Subcutaneous abdominal adipose tissue (tissue), 5 donors: ENCODE data around the gene RHEX.

Experiments used
- H3K27ac ChIP-seq: one replicate; pipeline ENCODE4 v1.7.0; 2013; ENCODE audit warnings: low read depth, mild to moderate bottlenecking, inconsistent platforms, low read length, moderate library complexity
- H3K27me3 ChIP-seq, 5 donors: one replicate each; pipeline ENCODE4 v1.7.0; 2013; ENCODE audit warnings: low read length in 5 of 5, inconsistent platforms in 1 of 5; ENCODE audit not compliant: control insufficient read depth in 5 of 5, insufficient read depth in 4 of 5
- H3K36me3 ChIP-seq, 5 donors: one replicate each; pipeline ENCODE4 v1.7.0; 2013; ENCODE audit warnings: low read length in 5 of 5; ENCODE audit not compliant: control insufficient read depth in 5 of 5, insufficient read depth in 5 of 5
- H3K4me1 ChIP-seq, 5 donors: one replicate each; pipeline ENCODE4 v1.7.0; 2013; ENCODE audit warnings: low read length in 5 of 5, mild to moderate bottlenecking in 3 of 5, moderate library complexity in 1 of 5; ENCODE audit not compliant: control insufficient read depth in 5 of 5, insufficient read depth in 5 of 5
- H3K4me3 ChIP-seq, 5 donors: one replicate each; pipeline ENCODE4 v1.7.0; 2013; ENCODE audit warnings: low read length in 5 of 5, low read depth in 1 of 5
- H3K9ac ChIP-seq, 5 donors: one replicate each; pipeline ENCODE4 v1.7.0; 2013; ENCODE audit warnings: low read length in 5 of 5, mild to moderate bottlenecking in 4 of 5, moderate library complexity in 3 of 5
- H3K9me3 ChIP-seq, 5 donors: one replicate each; pipeline ENCODE4 v1.7.0; 2013; ENCODE audit warnings: low read length in 5 of 5; ENCODE audit not compliant: control insufficient read depth in 5 of 5
- donor health status: healthy.
- donor health status: healthy.
- donor health status: healthy.
- donor health status: healthy.
- donor health status: healthy.

Gene RHEX

DNA sequence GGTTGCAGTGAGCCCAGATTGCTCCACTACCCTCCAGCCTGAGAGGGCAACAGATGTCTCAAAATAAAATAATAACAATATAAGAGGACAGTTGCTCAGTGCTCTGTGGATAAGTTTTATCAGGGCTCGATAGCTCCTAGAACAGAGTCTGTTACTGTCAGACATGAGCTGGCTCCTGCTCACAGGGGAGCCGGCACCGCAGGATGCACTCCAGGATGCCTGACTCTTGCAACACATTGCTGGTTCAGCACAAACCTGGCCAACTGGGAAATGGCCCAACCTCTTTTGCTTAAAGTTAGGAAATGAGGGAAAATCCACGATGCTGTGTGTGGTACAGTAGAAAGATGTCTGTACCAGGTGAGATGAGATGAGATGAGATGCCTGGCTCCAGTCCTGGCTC lies 23.5 kb upstream of the RHEX start:
- Histone ChIP-seq H3K27ac (no peak overlapping the region), H3K4me3 (no peak overlapping the region)

DNA sequence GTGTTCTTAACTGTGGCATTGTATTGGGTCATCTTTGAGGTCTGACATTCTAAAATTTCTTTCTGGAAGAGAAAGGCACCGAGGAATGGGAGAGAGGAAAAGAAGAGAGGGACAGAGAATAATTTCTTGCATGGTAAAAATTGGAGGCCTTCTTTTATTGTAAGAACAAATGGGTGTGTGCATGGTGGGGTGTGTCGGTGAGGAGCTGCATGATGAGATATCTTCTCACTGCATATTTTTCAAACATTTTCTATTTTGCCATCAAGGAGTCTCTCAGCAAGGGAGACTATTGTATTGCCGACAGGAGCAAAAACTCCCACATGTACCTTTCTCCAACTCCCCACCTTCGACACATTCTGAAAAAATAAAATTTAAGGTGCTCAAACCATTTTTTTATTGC lies 22.8 kb upstream of the RHEX start:
- H3K27me3 ChIP-seq = peaks cover 0 to 1% (median 0%) of the 10 kb centered on the region in 5 donors
- no peak overlapping the region for H3K27ac ChIP-seq
- H3K9ac ChIP-seq = no peak overlapping the region
- peaks cover 0 to 8% (median 4%) of the 10 kb centered on the region in 5 donors for H3K4me1 ChIP-seq
- peaks cover 0 to 3% (median 0%) of the 10 kb centered on the region in 5 donors for H3K9me3 ChIP-seq
- H3K36me3 ChIP-seq = no peaks in the 10 kb centered on the region
- H3K4me3 ChIP-seq = no peak overlapping the region

More for the DNA sequence above, 23.5 kb upstream of the RHEX start:
- peaks cover 0 to 3% (median 0%) of the 10 kb centered on the region in 5 donors for H3K9me3 ChIP-seq
- H3K4me1 ChIP-seq = peaks cover 0 to 8% (median 4%) of the 10 kb centered on the region in 5 donors
- H3K36me3 ChIP-seq = no peaks in the 10 kb centered on the region
- H3K9ac ChIP-seq = no peak overlapping the region
- H3K27me3 ChIP-seq = no peaks in the 10 kb centered on the region

DNA sequence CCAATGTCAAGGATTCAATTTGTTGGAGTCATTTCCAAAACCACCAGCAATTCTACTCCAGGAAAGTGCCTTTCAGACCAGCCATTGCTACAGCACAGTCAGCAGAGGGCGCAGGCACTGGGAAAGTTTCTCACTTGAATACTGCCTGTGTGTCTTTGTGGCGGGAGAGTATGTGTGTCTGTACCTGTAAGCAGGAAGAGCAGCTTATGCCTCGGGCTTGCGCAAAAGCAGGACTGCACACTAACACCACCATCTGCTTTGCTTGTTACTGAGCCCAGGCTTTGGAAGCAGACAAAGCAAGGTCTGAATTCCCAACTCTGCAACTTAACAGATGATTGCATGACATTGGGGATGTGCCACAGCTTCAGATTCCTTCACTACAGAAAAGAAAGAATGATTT lies 22.3 kb upstream of the RHEX start:
- Histone ChIP-seq H3K27ac (no peak overlapping the region), H3K9me3 (peaks cover 0 to 3% (median 0%) of the 10 kb centered on the region in 5 donors), H3K27me3 (peaks cover 0 to 4% (median 0%) of the 10 kb centered on the region in 5 donors), H3K36me3 (no peaks in the 10 kb centered on the region), H3K9ac (no peak overlapping the region), H3K4me1 (peaks cover 0 to 8% (median 4%) of the 10 kb centered on the region in 5 donors), H3K4me3 (no peak overlapping the region)

DNA sequence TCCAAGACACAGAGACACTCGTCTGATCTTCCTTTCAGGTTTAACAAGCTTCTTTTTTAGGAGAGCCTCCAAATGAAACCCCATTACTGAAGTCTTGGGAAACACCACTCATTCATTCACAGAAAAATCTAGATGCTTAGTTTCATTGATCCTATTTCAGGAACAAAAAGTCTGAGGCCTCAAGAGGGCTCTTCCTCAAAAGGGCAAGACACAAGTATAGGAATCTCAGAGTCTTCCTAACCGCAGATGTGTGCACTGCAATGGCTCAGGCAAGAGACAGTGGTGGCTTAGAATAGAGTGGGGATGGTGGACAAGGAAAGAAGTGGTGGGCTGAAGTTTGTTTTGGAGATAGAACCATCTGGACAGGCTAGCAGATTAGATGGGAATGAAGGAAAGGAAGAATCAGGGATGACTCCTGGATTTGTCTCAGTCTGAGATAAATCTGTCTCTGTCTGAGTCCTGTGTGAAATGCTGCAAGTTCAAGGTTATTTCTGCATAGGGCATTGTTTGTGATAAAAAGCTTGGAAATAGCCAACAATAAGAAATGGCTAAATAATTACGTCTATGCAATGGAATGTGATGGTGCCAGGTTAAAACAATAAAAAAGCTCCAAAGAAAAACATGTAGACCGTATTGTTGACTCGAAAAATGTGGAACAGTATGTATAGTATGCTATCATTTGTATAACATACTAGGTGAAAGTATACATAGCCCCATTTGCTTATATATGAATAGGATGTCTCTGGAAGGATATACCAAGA lies 20.4 kb upstream of the RHEX start:
- Histone ChIP-seq H3K27ac (no peak overlapping the region), H3K9me3 (peaks cover 0 to 3% (median 0%) of the 10 kb centered on the region in 5 donors), H3K4me1 (peaks cover 0 to 8% (median 4%) of the 10 kb centered on the region in 5 donors), H3K27me3 (peaks cover 0 to 7% (median 3%) of the 10 kb centered on the region in 5 donors), H3K4me3 (no peak overlapping the region), H3K9ac (no peak overlapping the region), H3K36me3 (no peaks in the 10 kb centered on the region)

DNA sequence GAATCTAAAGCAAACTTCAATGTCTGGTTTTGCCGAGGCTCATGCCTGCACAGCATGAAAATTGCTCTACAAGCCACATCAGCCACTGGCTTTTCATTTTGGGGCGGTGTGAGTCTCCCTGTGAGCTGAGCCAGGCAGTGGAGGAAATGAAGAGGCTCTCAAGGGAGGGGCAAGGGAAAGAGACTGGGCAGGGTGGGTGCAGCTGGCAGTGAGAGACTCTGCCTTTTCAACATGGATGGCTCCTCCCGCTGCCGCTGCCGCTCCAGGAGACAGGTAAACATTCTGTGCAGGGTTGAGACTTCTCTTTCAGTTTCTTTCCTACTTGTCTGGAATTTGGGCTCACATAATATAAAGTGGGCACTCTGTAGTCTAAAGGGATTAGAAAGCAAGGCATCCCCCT lies 17.9 kb upstream of the RHEX start:
- Histone ChIP-seq H3K4me1 (peaks cover 0 to 7% (median 2%) of the 10 kb centered on the region in 5 donors), H3K27ac (no peak overlapping the region), H3K36me3 (no peaks in the 10 kb centered on the region), H3K4me3 (no peak overlapping the region), H3K27me3 (peaks cover 0 to 11% (median 8%) of the 10 kb centered on the region in 5 donors), H3K9ac (no peak overlapping the region), H3K9me3 (peaks cover 0 to 3% (median 0%) of the 10 kb centered on the region in 5 donors)

DNA sequence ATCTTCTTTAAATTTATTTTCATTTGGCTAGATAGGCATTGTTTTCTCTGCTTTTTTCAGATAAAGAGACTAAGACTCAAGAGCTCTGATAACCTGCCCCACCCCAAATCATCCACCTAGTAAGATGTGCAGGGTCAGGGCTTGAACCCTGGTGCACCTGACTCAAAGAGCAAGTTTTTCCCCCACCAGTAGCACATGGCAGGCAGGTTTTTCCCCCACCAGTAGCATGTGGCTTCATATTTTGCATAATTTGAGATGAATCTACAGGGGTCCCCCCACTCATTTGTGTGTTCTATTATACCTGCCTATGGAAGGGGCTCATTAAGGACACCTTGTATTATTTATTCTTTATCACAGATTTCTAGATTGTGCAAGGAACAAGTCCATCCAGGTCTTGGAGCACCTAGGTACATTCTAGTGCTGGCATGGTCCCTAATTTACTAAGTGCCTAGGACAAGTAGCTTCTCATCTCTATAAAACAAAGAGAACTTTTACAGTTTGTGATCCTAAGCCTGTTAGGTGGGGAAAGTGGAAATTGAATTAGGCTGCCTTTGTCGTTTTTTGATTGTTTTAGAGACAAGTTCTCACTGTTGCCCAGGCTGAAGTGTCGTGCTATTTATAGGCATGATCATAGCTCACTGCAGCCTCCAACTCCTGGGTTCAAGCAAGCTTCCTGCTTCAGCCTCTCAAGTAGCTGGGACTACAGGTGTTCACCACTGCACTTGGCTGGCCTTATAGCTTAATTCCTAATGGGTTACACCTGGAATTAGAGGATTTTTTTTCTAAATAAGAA lies 16.1 kb upstream of the RHEX start:
- Histone ChIP-seq H3K4me1 (peaks cover 0 to 3% (median 0%) of the 10 kb centered on the region in 5 donors), H3K27me3 (peaks cover 3 to 12% (median 10%) of the 10 kb centered on the region in 5 donors), H3K4me3 (no peak overlapping the region), H3K27ac (no peak overlapping the region), H3K9me3 (peaks cover 0 to 3% (median 0%) of the 10 kb centered on the region in 5 donors), H3K9ac (no peak overlapping the region), H3K36me3 (no peaks in the 10 kb centered on the region)

DNA sequence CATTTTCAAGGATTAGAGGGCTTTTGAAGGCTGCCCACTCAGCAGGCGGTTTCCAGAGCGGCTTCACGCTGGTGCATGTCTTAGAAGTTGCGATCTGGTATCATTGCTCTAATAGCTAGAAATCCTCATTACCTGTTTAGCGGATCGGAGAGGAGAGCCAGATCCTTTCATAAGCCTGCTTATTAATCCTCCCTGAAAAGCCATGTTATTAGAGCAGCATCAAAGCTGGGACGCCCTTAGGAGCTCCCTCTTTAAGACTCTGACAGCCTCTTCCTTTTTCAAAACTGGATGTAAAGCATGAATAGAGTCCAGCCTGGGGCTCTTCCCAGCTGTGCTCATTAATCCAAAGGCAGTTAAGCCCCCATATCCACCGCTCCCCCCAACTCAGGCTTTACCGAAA lies 15.4 kb upstream of the RHEX start:
- no peak overlapping the region for H3K27ac ChIP-seq
- no peak overlapping the region for H3K4me3 ChIP-seq
- peaks cover 0 to 3% (median 0%) of the 10 kb centered on the region in 5 donors for H3K9me3 ChIP-seq
- H3K9ac ChIP-seq = no peak overlapping the region
- H3K36me3 ChIP-seq = no peaks in the 10 kb centered on the region
- H3K4me1 ChIP-seq = peaks cover 0 to 3% (median 0%) of the 10 kb centered on the region in 5 donors
- H3K27me3 ChIP-seq = peaks cover 3 to 12% (median 10%) of the 10 kb centered on the region in 5 donors

DNA sequence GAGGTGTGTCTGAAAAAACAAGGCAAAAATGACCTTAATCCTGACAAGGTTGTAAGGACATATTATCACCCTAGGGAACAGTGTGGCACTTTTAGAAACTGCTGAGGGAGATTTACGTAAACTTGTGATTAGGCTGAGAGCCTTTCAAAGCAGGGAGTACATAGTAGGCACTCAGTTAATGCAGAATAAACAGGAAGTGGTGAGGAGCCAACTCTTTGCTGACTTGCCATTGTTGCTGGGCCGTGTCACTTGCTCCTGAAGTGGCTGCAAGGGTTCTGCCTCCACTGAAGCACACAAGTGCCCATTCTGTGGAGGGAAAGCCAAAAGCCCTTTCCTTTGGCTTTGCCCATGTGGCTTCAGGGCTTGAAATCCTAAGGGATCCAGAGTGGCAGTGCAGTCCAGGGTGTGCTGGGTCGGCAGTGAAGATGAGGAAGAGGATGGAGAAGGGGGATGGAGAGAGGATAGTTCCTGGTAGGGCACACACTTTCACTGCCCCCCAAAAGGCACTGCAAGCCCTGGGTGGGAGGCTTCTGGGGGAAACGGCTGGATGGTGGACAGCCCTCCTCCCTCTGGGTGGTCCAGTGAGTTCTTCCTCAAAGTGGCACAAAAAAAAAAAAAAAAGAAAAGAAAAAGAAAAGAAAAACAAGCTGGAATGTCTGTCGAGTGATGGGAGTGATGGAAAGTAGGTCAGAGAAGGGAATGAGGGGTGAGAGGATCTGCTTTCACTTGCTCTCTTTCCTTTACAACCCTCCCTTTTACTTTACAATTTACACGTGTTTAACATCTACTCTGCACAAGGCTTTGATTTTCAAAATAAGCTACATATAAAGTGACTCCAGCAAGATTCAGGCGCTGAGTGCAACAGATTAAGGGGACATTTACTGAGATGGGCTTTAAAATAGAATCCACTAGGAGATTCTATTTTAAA lies 13.7 kb upstream of the RHEX start:
- no peak overlapping the region for H3K27ac ChIP-seq

DNA sequence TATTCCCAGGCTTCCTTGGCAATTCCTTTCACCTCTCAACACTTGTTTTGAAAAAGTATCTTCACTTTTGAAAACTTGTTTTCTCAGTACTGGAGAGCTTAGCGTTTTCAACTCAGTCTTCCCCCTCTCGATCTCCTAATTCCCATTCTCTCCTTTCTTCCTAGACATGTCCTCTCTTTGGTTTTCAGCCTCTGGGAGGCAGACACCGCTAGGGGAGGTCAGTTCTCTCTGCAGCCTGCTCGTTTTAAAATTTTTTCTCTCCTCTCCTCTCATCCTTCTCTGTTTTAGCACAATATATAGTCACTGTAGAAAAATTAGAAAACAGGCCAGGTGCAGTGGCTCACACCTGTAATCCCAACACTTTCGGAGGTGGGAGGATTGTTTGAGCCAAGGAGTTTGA lies 12.6 kb upstream of the RHEX start:
- no peaks in the 10 kb centered on the region for H3K36me3 ChIP-seq
- H3K27ac ChIP-seq = no peak overlapping the region
- H3K9me3 ChIP-seq = no peaks in the 10 kb centered on the region
- peaks cover 3 to 12% (median 9%) of the 10 kb centered on the region in 5 donors for H3K27me3 ChIP-seq
- no peak overlapping the region for H3K9ac ChIP-seq
- H3K4me1 ChIP-seq = peaks cover 0 to 3% (median 0%) of the 10 kb centered on the region in 5 donors
- no peak overlapping the region for H3K4me3 ChIP-seq

More for the DNA sequence above, 13.7 kb upstream of the RHEX start:
- Histone ChIP-seq H3K27me3 (peaks cover 3 to 12% (median 10%) of the 10 kb centered on the region in 5 donors), H3K4me1 (peaks cover 0 to 3% (median 0%) of the 10 kb centered on the region in 5 donors), H3K9me3 (no peaks in the 10 kb centered on the region), H3K9ac (no peak overlapping the region), H3K36me3 (no peaks in the 10 kb centered on the region), H3K4me3 (no peak overlapping the region)
